HG03066 (cell line): ENCODE measurements around the gene TMTC4.
"Not testable (repeated sequence)": the region's sequence is repeated elsewhere in the genome, so short reads cannot be mapped to it uniquely, and the experiment has no call there.

Source experiments
- ATAC-seq: cut with Tn5 transposase; IDR thresholded peaks from one replicate; pipeline ENCODE4 v1.9.1; 2021; ENCODE audit warnings: low read depth; ENCODE audit not compliant: unreplicated experiment

TMTC4 gene, protein sequence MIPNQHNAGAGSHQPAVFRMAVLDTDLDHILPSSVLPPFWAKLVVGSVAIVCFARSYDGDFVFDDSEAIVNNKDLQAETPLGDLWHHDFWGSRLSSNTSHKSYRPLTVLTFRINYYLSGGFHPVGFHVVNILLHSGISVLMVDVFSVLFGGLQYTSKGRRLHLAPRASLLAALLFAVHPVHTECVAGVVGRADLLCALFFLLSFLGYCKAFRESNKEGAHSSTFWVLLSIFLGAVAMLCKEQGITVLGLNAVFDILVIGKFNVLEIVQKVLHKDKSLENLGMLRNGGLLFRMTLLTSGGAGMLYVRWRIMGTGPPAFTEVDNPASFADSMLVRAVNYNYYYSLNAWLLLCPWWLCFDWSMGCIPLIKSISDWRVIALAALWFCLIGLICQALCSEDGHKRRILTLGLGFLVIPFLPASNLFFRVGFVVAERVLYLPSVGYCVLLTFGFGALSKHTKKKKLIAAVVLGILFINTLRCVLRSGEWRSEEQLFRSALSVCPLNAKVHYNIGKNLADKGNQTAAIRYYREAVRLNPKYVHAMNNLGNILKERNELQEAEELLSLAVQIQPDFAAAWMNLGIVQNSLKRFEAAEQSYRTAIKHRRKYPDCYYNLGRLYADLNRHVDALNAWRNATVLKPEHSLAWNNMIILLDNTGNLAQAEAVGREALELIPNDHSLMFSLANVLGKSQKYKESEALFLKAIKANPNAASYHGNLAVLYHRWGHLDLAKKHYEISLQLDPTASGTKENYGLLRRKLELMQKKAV

DNA sequence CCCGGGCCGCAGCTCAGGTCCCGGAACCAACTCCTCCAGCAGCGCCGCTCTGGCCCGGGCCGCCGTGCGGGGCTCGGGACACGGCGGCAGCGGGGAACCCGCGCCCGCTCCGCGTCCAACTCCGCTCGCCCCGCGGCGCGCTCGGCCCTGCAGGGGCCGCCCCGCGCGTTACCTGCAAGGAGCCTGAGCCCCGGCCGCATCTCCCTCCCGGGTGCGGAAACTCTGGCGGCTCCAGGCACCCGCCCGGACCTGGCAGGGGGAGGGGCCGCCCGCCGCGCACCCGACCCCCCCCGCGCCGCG lies at the start of gene TMTC4:
TMTC4 (minus strand) TSS at position 224 of the 300 bp plus-strand sequence. CDS start 4,433 bp downstream, outside the sequence.
- peak; percentile 39 for ATAC-seq

DNA sequence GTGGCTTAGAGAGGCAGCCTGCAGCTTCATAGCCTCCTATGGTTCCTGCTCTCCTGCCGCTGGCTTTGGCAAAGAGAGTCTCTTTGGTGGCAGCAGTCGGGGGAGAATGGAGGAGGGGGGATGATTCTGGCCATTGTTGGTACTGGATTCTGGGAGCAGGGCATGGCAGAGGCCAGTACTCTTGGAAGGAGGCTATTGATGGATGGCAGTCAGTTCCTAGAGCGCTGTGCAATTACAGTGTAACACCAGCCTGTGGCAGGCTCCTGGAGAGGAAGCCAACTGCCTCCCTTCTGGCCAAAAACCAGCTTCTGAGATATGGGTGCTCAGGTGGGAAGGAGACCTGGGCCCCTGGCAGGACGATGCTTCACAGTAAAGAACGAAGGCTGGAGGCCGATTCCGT lies 47.9 kb upstream of the TMTC4 start:
- no peak for ATAC-seq

DNA sequence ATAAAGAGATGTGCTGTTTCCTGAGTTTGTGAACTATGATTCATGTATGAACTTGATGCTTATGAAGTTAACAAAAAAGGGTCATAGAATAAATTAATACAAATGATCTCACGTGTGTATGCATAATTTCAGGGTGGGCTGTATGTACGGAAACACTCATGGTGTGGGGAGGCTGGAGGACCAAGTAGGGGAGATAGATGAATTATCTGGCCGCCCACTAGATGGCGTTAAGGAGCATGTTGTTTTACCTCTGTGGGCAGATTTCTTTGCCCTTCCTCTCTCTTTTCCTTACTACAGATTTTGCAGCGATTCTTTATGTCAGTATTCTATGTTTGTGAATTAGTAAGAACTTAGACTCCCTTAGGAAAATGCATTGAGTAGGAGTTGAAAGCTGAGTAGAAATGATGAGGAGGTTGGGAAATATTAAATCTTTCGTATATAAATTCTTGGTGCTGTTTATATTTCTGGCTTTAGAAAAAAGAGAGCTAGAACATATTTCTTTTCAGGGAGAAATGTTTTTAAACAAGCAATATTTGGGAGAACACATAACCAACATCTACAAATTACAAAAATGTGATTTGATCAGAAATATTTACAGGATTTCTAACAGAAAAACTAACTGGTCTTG lies 47.4 kb upstream of the TMTC4 start:
- peak; percentile 87 for ATAC-seq

DNA sequence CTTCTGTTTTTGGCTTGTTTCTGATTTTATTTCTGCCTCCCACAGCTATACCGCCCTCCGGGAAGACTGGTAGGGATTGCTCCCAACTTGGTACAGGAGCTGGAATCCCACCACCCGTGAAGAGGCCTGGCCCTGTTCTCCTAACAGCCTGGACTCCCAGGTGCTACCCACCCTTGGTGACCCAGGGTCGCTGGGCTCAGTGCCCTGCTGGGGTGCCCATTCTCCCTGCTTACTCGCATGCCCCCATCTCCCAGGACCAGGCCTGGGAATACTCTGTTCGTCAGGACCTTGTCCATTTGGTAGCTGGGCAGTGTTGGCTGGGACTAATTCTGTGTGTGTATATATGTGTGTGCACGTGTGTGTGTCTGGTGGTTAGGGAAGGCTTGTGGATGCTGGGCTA lies 41.0 kb upstream of the TMTC4 start:
- no peak for ATAC-seq

DNA sequence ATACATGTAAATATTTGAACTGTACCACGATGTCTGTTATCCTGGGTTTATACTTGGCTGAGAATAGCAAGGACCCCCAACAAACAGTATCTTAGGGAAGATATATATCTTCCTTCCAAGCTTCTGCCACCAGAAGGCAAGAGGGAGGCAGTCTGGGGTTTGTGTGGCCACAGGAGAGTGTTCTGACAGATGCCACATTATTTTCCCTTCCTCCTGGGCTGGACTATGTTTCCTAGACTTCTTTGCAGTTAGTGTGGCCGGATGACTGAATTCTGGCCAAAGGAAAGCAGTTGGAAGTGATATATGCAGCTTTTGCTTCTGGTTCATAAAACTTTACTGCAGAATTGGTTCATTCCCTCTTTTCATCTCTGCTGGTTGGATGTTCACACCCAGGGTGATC lies 39.9 kb upstream of the TMTC4 start:
- no peak for ATAC-seq

DNA sequence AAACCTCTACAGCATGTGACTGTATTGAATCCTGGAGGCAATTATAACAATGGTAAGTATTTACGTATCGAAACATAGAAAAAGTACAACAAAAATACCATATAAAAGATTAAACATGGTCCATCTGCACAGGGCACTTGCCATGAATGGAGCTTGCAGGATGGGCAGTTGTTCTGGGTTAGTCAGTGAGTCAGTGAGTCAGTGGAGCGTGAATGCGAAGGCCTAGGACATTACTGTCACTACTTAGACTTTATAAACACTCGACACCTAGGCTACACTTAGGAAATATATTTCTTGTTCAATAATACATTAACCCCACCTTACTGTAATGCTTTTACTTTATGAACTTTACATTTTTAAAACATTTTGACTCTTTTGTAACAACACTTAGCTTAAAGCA lies 35.6 kb upstream of the TMTC4 start:
- no peak for ATAC-seq

DNA sequence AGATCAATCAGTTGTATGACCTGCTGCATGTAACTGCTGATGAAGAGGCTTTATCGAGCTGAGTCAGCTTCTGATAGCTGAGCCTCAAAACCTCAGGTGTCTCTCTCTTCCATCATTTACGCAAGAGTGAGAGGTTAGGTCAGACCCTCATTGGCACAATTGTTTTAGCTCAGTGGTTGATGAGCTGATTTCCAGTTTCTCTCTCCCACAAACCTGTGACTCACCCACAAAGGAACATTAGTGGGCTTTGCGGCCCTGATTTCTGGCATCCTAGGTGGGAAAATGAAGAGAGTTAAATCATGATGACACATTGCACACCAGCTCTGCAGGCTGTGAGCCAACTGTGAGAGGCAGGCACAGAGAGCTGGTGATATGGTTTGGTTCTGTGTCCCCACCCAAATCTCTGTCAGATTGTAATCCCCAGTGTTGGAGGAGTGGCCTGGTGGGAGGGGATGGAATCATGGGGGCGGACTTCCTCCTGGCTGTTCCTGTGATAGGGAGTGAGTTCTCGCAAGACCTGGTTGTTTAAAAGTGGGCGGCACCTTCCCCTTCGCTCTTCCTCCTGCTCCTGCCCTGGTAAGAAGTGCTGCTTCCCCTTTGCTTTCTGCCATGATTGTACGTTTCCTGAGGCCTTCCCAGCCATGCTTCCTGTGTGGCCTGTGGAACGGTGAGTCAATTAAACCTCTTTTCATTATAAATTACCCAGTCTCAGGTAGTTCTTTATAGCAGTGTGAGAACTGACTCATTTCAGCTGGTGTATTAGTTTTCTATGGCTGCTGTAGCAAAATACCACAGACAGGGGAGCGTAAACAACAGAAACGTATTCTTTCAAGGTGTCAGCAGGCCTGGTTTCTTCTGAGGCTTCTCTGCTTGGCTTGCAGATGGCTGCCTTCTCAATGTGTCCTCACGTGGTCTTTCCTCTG lies 33.5 kb upstream of the TMTC4 start:
- ATAC-seq: no peak

DNA sequence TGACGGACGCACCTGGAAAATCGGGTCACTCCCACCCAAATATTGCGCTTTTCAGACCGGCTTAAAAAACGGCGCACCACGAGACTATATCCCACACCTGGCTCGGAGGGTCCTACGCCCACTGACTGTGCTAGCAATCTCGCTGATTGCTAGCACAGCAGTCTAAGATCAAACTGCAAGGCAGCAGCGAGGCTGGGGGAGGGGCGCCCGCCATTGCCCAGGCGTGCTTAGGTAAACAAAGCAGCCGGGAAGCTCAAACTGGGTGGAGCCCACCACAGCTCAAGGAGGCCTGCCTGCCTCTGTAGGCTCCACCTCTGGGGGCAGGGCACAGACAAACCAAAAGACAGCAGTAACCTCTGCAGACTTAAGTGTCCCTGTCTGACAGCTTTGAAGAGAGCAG lies 23.7 kb upstream of the TMTC4 start:
- ATAC-seq: not testable (repeated sequence)

DNA sequence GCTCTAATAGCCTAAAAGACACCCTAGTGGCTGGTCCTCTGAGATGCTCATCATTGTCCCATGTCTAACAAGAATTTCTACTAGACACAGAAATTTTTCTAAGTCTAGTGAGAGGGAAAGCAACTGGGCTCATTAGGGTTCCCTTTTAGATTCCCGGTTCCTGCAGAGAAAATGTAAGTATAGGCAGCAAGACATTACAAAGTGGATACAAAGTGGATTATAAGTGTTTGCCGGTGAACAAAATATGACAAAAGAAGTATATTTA lies 20.8 kb upstream of the TMTC4 start:
- ATAC-seq: no peak

DNA sequence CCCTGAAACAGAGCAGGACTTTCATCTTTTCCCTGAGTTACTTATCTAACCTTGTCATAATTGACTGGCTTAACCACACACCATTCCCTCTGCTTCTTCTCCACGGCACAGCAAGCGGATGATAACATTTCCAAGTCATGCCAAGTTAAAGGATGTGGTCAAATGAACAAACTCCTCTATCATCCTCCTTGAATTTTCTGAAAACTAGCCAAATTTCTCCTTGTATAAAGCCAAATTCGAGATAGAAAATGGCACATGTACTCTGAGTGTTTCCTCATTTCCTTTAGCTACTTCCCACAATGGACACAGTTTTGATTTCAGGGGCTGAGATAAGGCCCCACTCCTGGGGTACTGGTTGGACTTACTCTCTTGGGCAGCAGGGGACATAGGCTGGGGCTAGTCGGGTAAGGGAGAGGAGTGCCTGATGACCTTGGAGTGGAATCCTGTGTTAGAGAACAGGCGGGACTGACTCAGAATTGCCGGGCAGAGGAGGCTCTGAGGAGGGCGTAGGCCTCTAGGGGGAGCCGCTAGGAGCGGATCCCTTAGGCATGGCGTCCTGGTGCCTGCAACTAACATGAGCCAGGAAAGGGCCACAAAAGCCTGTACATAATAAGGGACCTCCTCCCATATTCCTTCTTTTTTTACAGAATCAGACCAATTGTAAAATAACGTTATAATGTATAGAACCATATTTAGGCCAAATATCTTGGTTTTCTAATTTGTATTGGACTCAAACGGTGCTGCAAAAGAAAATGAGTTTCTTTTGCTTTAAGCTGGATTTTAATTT lies 20.3 kb upstream of the TMTC4 start:
- ATAC-seq: no peak

DNA sequence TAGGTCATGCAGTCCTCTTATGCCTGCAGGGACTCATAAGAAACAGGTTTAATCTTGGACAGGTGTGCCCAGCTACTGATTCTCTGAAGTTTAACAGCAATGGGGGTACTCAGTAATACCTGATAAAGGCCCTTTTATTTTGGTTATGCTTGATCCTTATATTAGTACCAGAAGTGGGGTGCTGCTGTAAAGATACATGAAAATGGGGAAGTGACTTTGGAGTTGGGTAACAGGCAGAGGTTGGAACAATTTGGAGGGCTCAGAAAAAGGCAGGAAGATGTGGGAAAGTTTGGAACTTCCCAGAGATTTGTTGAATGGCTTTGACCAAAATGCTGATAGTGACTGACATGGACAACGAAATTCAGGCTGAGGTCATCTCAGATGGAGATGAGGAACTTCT lies 14.6 kb upstream of the TMTC4 start:
- no peak for ATAC-seq

DNA sequence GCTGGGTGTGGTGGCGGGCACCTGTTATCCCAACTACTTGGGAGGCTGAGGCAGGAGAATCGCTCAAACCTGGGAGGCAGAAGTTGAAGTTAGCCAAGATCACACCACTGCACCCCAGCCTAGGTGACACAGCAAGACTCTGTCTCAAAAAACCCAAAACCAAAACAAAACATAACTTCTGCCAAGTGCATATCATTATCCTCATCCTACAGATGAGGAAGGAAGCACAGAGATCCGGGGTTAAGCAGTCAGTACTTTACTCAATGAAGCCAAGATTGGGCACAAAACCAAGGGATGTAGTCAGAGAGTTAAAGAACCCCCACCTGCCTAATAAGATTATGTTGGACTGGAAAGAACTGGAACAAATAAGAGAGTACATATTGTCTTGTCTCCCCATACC lies 5.5 kb upstream of the TMTC4 start:
- no peak for ATAC-seq

DNA sequence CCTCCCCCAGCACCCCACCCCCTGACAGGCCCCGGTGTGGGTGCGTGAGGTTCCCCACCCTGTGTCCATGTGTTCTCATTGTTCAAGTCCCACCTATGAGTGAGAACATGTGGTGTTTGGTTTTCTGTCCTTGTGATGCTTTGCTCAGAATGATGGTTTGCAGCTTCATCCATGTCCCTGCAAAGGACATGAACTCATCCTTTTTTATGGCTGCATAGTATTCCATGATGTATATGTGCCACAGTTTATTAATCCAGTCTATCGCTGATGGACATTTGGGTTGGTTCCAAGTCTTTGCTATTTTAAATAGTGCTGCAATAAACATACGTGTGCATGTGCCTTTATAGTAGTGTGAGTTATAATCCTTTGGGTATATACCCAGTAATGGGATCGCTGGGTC lies 2.5 kb upstream of the TMTC4 start:
- ATAC-seq: not testable (repeated sequence)

DNA sequence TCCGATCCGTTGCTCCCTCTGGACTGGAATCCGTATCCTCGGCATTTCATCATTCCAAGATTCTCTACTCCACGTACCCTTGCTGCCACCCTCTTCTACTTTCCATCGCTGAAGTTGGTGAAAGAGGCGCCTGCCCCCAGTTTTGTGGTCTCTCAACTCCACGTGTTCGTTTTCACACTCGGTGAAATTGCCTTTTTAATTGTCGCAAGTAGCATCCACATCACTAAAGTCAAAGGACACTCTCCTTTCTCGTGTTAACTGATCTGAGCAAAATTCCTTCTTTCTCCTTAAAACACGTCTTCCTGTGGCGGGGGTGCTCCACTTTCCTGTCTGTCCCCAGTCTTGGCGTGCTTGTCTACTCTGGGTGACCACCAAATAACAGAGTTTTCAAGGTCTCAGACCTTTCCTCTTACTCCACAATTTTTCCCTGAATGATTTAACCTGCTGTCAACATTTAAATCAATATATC lies 1.1 kb upstream of the TMTC4 start:
- ATAC-seq: no peak

DNA sequence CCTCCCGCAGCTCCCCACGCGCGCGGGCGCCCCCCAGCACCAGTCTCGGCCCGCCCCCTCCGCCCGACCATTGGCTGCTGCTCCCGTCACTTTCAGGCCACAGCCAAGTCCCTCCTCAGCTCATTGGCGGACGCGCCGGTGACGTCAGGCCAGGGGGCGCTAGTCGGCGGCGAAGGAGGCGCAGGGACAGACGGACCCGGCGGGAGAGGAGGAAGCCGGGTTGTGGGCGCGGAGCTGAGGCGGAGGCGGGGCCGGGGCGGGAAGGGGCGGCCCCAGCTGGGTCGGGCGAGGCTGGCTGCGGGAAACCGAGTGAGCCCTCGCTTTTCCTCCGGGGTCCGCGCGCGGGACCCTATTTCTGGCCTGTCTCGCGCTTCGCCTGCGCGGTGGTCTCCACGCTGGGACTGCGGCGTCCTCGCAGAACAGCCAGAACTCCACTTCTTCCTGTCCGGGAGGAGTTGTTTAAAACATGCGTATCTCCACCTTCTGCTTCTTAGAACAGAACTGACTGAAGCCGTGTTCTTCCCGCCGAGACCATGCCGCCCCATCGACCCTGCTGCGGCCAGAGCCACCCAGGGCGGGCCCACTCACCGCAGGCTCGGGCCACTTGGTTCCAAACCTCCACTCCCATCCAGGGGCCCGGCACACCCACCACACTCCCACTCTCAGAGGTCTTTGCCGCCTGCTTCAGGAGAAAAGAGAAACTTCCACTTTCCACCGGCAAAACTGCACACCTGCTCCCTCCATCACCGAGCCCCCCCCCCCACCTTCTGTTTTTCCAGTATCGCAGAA lies 471 bp upstream of the TMTC4 start:
- ATAC-seq: peak; percentile 93

DNA sequence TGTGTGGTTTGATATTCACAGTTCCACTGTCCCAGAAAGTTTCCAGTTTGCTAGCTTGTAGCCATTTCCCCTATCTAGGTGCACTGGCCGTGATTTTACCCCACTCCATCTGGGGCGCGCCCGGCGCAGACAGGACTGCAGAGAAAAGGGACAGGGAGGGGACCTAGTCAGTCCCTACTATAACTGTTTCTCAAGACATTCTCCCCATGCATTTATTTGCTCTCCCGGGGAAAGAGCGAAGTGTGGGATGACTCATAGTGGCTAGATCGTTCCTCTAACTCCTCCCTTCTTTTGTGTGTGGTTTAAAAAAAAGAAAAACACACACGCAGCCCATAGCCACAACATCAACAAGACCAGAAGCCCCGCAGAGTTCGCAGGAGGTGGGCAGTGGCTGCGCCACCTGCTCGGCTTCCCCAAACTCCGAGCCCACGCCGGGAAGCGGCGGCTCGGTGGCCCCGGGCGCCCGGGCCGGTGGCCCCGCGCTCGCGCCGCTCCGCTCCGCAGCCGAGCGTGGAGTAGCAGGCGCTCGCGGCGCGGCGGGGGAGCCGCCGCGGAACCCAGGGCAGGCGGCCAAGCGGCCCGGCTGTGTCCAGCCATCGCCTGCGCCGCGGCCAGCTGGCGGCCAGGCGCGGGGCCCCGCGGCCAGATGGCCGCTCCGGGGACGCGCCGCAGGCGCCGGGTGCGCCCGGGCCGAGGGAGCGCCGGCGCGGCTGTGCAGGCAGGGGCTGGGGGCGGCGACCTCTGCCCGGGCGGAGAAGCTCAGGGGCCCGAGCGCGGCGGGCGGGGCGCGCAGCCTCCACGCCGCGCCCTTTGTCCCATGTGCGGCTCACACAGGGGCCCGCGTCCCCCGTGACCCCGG lies 653 bp downstream of the TMTC4 start:
- peak; percentile 19 for ATAC-seq

DNA sequence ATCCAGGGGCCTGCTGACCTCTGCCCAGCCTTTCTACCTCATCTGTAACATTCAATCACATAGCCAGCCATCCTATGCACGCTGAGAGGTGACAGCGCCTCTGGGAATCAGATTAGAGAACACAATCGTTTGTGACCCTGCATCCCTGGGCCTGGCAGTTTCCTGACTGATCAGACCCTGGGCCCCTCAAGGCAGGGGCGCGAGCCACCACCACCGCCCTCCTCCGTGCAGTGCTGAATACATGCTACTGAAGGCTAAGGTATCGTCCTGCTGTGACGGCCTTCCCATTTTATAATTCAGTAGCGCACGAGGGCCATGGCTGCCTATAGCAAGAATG lies 1.3 kb downstream of the TMTC4 start:
- no peak for ATAC-seq

DNA sequence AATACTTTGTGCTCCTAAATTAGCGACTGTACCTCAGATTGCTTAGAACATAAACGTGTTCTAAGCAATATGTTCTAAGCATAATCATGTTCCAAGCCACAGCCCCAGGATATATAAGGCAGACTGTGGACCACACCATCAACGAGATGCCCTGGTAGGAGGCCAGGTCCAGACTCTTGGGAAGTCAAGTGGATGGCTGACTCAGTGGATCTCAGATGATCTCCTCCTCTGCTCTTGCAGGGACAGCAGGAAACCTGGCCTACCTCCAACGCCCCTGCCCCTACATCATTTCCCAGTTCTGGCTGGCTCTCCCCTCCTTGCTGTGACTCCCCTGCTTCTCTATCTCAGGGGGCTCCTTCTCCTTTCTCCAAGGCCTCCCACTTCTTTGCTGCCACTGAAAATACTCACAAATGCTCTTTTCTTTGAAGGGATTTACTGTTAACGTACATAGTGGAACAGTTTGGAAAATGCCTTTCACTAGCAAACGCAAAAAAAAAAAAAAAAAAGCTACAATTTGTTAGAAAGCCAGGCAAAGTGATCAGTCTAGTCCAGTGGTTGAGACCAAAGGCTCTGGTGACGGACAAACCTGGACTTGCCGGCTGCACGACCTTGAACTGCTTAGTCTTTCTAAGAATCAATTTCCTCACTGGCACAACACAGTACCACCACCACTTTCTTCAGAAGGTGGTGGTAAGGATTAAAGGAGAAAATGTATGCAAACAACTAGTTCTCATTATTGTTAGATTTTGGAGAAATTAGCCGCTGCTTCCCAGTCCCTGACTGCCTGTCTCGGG lies 3.0 kb downstream of the TMTC4 start:
- ATAC-seq: no peak
